Muscle layer of colon (tissue), 2 donors: ENCODE data around the gene PDIA5.

ENCODE experiments used
- H3K27ac ChIP-seq: one replicate; pipeline ENCODE4 v1.7.0; 2013; ENCODE audit warnings: low read depth, mild to moderate bottlenecking, low read length, moderate library complexity
- H3K27me3 ChIP-seq, 2 donors: one replicate each; pipeline ENCODE4 v1.7.0; 2013; ENCODE audit warnings: low read length in 2 of 2, mild to moderate bottlenecking in 2 of 2; ENCODE audit not compliant: insufficient read depth in 2 of 2, control insufficient read depth in 1 of 2
- H3K36me3 ChIP-seq: one replicate; pipeline ENCODE4 v1.7.0; 2013; ENCODE audit warnings: mild to moderate bottlenecking, low read length; ENCODE audit not compliant: insufficient read depth
- H3K4me1 ChIP-seq: one replicate; pipeline ENCODE4 v1.7.0; 2013; ENCODE audit warnings: mild to moderate bottlenecking, low read length; ENCODE audit not compliant: insufficient read depth
- H3K4me3 ChIP-seq, 2 donors: one replicate each; pipeline ENCODE4 v1.7.0; 2013; ENCODE audit warnings: low read length in 2 of 2, low read depth in 1 of 2, mild to moderate bottlenecking in 1 of 2, moderate library complexity in 1 of 2
- H3K9ac ChIP-seq: one replicate; pipeline ENCODE4 v1.7.0; 2013; ENCODE audit warnings: low read length
- H3K9me3 ChIP-seq: one replicate; pipeline ENCODE4 v1.7.0; 2013; ENCODE audit warnings: mild to moderate bottlenecking, low read length
- donor health status: abdominal sarcoma.
- donor health status: Adenocarcinoma of cecum.

PDIA5 gene

GRCh38 chr3:123201557-123202427 is 135.0 kb downstream of the PDIA5 start, which contains the start of gene SEC22A:
Gene SEC22A (plus strand): TSS chr3:123201943. CDS start chr3:123209218, 7,275 bp downstream.
- Histone ChIP-seq H3K4me1 (peaks cover 15% of the 10 kb centered on the region), H3K9ac (peak within 1 kb of the TSS; percentile 98), H3K27me3 (no peaks in the 10 kb centered on the region), H3K9me3 (no peaks in the 10 kb centered on the region), H3K36me3 (no peaks in the 10 kb centered on the region), H3K27ac (peak within 1 kb of the TSS; percentile 83), H3K4me3 (peak within 1 kb of the TSS; percentile 90 to 98)

DNA sequence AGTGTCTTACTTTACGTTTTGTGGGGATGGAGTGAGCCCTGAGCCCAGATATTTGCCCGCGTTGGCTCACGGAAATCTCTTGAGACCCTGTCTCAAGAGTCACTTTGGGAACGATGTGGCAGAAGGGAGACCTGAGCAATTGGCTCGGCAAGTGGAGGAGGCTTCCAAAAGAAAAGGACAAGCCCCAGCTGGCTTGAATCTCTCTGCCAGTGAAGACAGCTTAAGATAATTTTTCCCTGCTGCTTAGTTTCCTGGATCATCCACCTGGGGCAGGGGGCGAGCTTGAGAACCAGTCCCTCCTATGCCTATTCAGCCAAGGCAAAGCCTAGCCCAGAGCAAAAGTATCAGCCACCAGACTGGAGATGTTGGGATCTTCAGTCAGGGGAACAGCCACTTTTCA is 135.6 kb downstream of the PDIA5 start:
- Histone ChIP-seq H3K27ac (peak overlapping the region; percentile 83), H3K9me3 (no peaks in the 10 kb centered on the region), H3K36me3 (no peaks in the 10 kb centered on the region), H3K4me1 (peaks cover 15% of the 10 kb centered on the region), H3K9ac (peak overlapping the region; percentile 98), H3K4me3 (peak overlapping the region; percentile 90 to 98), H3K27me3 (no peaks in the 10 kb centered on the region)
